ENCODE results near the gene FOXE1. TPM values are rescaled to one million over a fixed set of nuclear protein-coding genes. Genes with fewer than 3 reads are reported as not detected.

FOXE1 gene
- total RNA-seq, 2 donors from 2014 or later: not detected

DNA sequence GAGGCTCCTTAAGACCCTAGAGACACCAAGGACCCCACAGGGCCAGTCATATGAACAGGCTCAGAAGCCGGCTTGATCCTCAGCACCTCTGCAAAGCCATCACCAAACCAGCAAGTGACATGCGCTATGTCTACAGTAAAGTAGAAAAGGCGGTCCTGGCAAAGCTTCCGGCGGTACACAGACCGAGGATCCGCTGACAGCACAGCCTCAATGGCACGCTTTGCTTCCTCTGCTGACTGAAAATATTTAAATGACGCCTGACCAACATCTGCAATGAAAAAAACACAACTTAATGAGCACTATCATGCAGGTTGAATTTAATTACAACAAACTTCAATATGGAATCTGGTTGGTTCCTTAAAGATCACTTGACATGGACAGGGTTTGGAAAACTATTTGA lies 51.7 kb downstream of the FOXE1 start:
- Histone ChIP-seq H3K9ac (ENCODE audit: extremely low read depth, low read length, poor library complexity, severe bottlenecking) (no peak overlapping the region), H3K4me1 (ENCODE audit: control insufficient read depth, insufficient read depth, low read length) (no peaks in the 10 kb centered on the region), H3K36me3 (ENCODE audit: control insufficient read depth, insufficient read depth, low read length) (peaks cover 10% of the 10 kb centered on the region), H3K27ac (ENCODE audit: low read depth, low read length) (no peak overlapping the region), H3K9me3 (ENCODE audit: control insufficient read depth, low read length) (no peaks in the 10 kb centered on the region), H3K27me3 (ENCODE audit: control insufficient read depth, insufficient read depth, low read length, poor library complexity, severe bottlenecking) (no peaks in the 10 kb centered on the region), H3K4me3 (ENCODE audit: low read length) (no peak overlapping the region)
- no peaks in the 10 kb centered on the region for H3K27me3 Mint-ChIP-seq (ENCODE audit: insufficient read depth)
- DNase-seq: no peak
- TF ChIP-seq CTCF (conservative IDR thresholded peaks at IDR 0.05): no peak
- no peak overlapping the region for H3K4me3 Mint-ChIP-seq
- peaks cover 23% of the 10 kb centered on the region for H3K36me3 Mint-ChIP-seq (ENCODE audit: low read depth)
- no peaks in the 10 kb centered on the region for H3K4me1 Mint-ChIP-seq
- H3K27ac Mint-ChIP-seq: no peak overlapping the region
- WGBS, 2 experiments (ENCODE audit: insufficient coverage in 1 of 2, insufficient read length in 1 of 2): 94 to 95% methylated on average over 9 of the region's 9 CpGs
- no peaks in the 10 kb centered on the region for H3K9me3 Mint-ChIP-seq

DNA sequence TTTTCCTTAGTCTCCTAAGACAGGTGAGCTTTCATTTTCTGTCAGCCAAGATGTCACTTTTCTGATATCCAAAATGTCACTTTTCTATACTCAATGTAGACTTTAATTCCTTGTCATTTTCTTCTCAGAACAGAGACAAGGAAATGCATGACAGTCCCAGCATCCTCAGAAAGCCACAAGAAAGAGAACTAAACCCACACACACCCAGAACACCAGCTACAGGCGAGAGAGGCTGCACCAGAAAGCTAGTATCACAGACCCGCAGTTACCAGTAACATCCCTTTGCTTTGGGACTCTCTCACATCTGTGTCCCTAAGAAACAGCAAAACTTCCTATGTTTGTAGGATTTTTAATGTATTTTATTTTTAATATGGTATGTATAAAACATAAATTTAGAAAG lies 52.2 kb downstream of the FOXE1 start:
- no peak overlapping the region for H3K9ac ChIP-seq (ENCODE audit: extremely low read depth, low read length, poor library complexity, severe bottlenecking)
- H3K36me3 ChIP-seq (ENCODE audit: control insufficient read depth, insufficient read depth, low read length): peaks cover 15% of the 10 kb centered on the region
- Mint-ChIP-seq H3K4me1 (no peaks in the 10 kb centered on the region), H3K27me3 (ENCODE audit: insufficient read depth) (no peaks in the 10 kb centered on the region), H3K4me3 (no peak overlapping the region), H3K36me3 (ENCODE audit: low read depth) (peaks cover 28% of the 10 kb centered on the region), H3K27ac (no peak overlapping the region), H3K9me3 (no peaks in the 10 kb centered on the region)
- no peaks in the 10 kb centered on the region for H3K27me3 ChIP-seq (ENCODE audit: control insufficient read depth, insufficient read depth, low read length, poor library complexity, severe bottlenecking)
- H3K4me3 ChIP-seq (ENCODE audit: low read length): no peak overlapping the region
- WGBS, 2 experiments (ENCODE audit: insufficient coverage in 1 of 2, insufficient read length in 1 of 2): 89% methylated on average over 2 of the region's 2 CpGs; no CpG with 5 or more reads in 1 of the 2 experiments
- H3K4me1 ChIP-seq (ENCODE audit: control insufficient read depth, insufficient read depth, low read length): no peaks in the 10 kb centered on the region
- TF ChIP-seq CTCF (conservative IDR thresholded peaks at IDR 0.05): no peak
- no peaks in the 10 kb centered on the region for H3K9me3 ChIP-seq (ENCODE audit: control insufficient read depth, low read length)
- DNase-seq: no peak
- no peak overlapping the region for H3K27ac ChIP-seq (ENCODE audit: low read depth, low read length)

Other genes starting within 250 kb of the FOXE1 start
- 10 to 100 TPM; 23.0 TPM for gene TSTD2, start 219.9 kb upstream of the FOXE1 start, total RNA-seq
- gene NCBP1, start 219.4 kb upstream of the FOXE1 start, total RNA-seq: 10 to 100 TPM; 47.0 to 51.7 TPM
- gene XPA, start 155.9 kb upstream of the FOXE1 start, total RNA-seq: 1 to 10 TPM; 4.9 to 7.3 TPM
- gene TRMO, start 69.3 kb downstream of the FOXE1 start, total RNA-seq: 1 to 10 TPM; 4.9 to 7.2 TPM
- gene HEMGN, start 84.9 kb downstream of the FOXE1 start, total RNA-seq: not detected
- gene ANP32B, start 130.1 kb downstream of the FOXE1 start, total RNA-seq: 100 to 1,000 TPM; 155 to 191 TPM
- gene NANS, start 203.5 kb downstream of the FOXE1 start, total RNA-seq: 10 to 100 TPM; 46.2 to 50.4 TPM